K562 (cell line): ENCODE results near the gene FGF5. TPM values are rescaled to one million over a fixed set of nuclear protein-coding genes. Genes with fewer than 3 reads are reported as not detected.

Experiments
- ARHGAP35 ChIP-seq: fragments of 450-650 bp; IDR thresholded peaks from 2 replicates; pipeline ENCODE4 v1.6.1; 2018; ENCODE audit not compliant: partially characterized antibody
- BACH1 ChIP-seq: fragments of 200-800 bp; sonication (Bioruptor generic); IDR thresholded peaks from 2 replicates; pipeline ENCODE4 v1.6.1; 2016; ENCODE audit warnings: missing genetic modification characterization, missing compliant biosample characterization
- CEBPG ChIP-seq, 3 experiments: fragments of 200-800 bp in 1 of 3; sonication (Bioruptor generic) in 1 of 3; sonication (generic) in 1 of 3; formaldehyde crosslinking in 1 of 3; IDR thresholded peaks in 2 of 3; conservative IDR thresholded peaks in 1 of 3; 2 replicates each; pipeline versions ENCODE4 v1.6.1 to v1.8.0; 2016 to 2022; ENCODE audit warnings: missing compliant biosample characterization in 2 of 3, missing genetic modification characterization in 2 of 3, mild to moderate bottlenecking in 1 of 3, missing genetic modification reagents in 1 of 3
- ELF4 ChIP-seq: fragments of 450-650 bp; formaldehyde crosslinking; IDR thresholded peaks from 2 replicates; pipeline ENCODE4 v1.4.0; 2022; ENCODE audit warnings: missing genetic modification characterization
- MBD2 ChIP-seq: sonication (generic); IDR thresholded peaks from 2 replicates; pipeline ENCODE4 v1.6.1; 2016; ENCODE audit warnings: low read depth, borderline replicate concordance
- MEIS2 ChIP-seq: fragments of 450-650 bp; IDR thresholded peaks from 2 replicates; pipeline ENCODE4 v1.6.1; 2014; ENCODE audit warnings: mild to moderate bottlenecking; ENCODE audit not compliant: partially characterized antibody
- PATZ1 ChIP-seq: fragments of 250-450 bp; sonication (Bioruptor Pico); IDR thresholded peaks from 2 replicates; pipeline ENCODE4 v1.5.0; 2020; ENCODE audit warnings: mild to moderate bottlenecking, borderline replicate concordance
- POLR2H ChIP-seq: IDR thresholded peaks from 2 replicates; pipeline ENCODE4 v1.6.1; 2016; ENCODE audit warnings: missing genetic modification characterization, low read depth, mild to moderate bottlenecking, control low read depth, missing compliant biosample characterization, moderate library complexity
- RAD21 ChIP-seq, 2 experiments: fragments of 250-450 bp in 1 of 2; fragments of 450-650 bp in 1 of 2; sonication (Bioruptor Pico) in 1 of 2; formaldehyde crosslinking in 1 of 2; IDR thresholded peaks in 1 of 2; conservative IDR thresholded peaks in 1 of 2; 2 replicates each; pipeline versions ENCODE4 v1.4.0 to v1.8.0; 2020 to 2022; ENCODE audit warnings: mild to moderate bottlenecking in 2 of 2, moderate library complexity in 1 of 2
- SRSF3 ChIP-seq: fragments of 200-400 bp; formaldehyde crosslinking; IDR thresholded peaks from 2 replicates; pipeline ENCODE4 v1.6.1; 2016; ENCODE audit warnings: mild to moderate bottlenecking, low read length, moderate library complexity; ENCODE audit not compliant: insufficient read depth
- TBL1XR1 ChIP-seq, 2 experiments: IDR thresholded peaks; 2 replicates each; pipeline ENCODE4 v1.6.1; 2012; ENCODE audit warnings: improper control_type of control experiment in 2 of 2, low read length in 2 of 2, mild to moderate bottlenecking in 1 of 2
- TEAD1 ChIP-seq, 2 experiments: fragments of 450-650 bp in 1 of 2; sonication (generic) in 1 of 2; formaldehyde crosslinking; IDR thresholded peaks; 2 replicates each; pipeline versions ENCODE4 v1.4.0 to v1.8.0; 2020 to 2022; ENCODE audit warnings: mild to moderate bottlenecking in 2 of 2, missing genetic modification reagents in 1 of 2
- ZBTB7A ChIP-seq: IDR thresholded peaks from 2 replicates; pipeline ENCODE4 v1.6.1; 2011; ENCODE audit warnings: low read depth, mild to moderate bottlenecking, low read length, moderate library complexity, borderline replicate concordance; ENCODE audit not compliant: control insufficient read depth
- ZNF707 ChIP-seq: fragments of 250-450 bp; sonication (Bioruptor Pico); conservative IDR thresholded peaks from 2 replicates; pipeline ENCODE4 v1.8.0; 2022; ENCODE audit warnings: inconsistent platforms, mild to moderate bottlenecking, moderate library complexity
- polyA plus RNA-seq, 8 experiments: library from polyadenylated mRNA; depleted of rRNA in 4 of 8; stranded (reverse) in 5 of 8; unstranded in 3 of 8; fragments of >200 nt; fragmentation: Nextera tagmentation in 2 of 8; fragmentation: Illumina TruSeq in 1 of 8; extraction: Ambion mirVana in 2 of 8; extraction: Trizol in 1 of 8; gene quantifications; 2 replicates each; pipeline versions ENCODE4 v1.2.1 to v1.2.3, GENCODE V29; 2011 to 2014; ENCODE audit warnings: inconsistent platforms in 1 of 8, missing spikeins in 1 of 8
- total RNA-seq, 7 experiments: library from RNA; depleted of rRNA in 6 of 7; stranded (reverse); fragments of >200 nt in 6 of 7; fragmentation: Illumina TruSeq in 2 of 7; extraction: Trizol in 2 of 7; gene quantifications; 2 replicates each; pipeline versions ENCODE4 v1.2.1 to v1.2.3, GENCODE V29; 2011 to 2021; ENCODE audit warnings: low replicate concordance in 1 of 7
- TF ChIP-seq, protein P1 (sequence below): sonication (generic); formaldehyde crosslinking; IDR thresholded peaks from 2 replicates; pipeline ENCODE4 v1.8.0; 2023; ENCODE audit warnings: mild to moderate bottlenecking, missing genetic modification reagents
- TF ChIP-seq, protein P2 (sequence below): fragments of 250-450 bp; sonication (Bioruptor Pico); IDR thresholded peaks from 2 replicates; pipeline ENCODE4 v1.8.0; 2022; ENCODE audit warnings: inconsistent platforms
- TF ChIP-seq, protein P3 (sequence below): sonication (generic); formaldehyde crosslinking; IDR thresholded peaks from 2 replicates; pipeline ENCODE4 v1.8.0; 2022; ENCODE audit warnings: mild to moderate bottlenecking, missing genetic modification reagents, borderline replicate concordance

The FGF5 gene
- total and polyA plus RNA-seq, 9 of the 15 experiments (the other 6 are each of a cell fraction or from before 2014, with no cell fraction given), result 0.38 to 2.7 (median 1.1) TPM

DNA sequence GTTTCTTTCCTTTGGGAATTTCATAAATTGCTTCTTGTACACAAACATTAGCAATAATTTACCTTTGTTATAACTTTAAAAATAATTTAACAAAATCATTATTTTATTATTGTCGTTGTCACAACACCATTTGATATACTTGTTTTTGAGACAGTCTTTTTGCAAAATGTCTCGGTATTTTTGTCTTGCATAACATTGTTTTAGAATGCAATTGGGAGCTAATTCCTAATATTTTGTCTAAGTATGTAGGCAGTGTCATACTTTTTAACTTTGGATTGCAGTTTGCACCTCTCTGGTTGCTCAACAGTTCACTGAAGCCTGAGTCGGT, 68.7 kb downstream of the FGF5 start (continued):
- TF ChIP-seq BACH1 (no peak), SRSF3 (no peak), ARHGAP35 (no peak), MEIS2 (no peak), TEAD1 (CRISPR knock-in tag; IDR thresholded peaks at IDR 0.05) (no peak), ELF4 (CRISPR knock-in tag) (no peak), PATZ1 (CRISPR knock-in tag) (no peak), RAD21 (CRISPR knock-in tag; conservative IDR thresholded peaks at IDR 0.05 in 1 of 2, IDR thresholded peaks at IDR 0.05 in 1 of 2) (no peak), MBD2 (no peak), ZNF707 (CRISPR knock-in tag) (no peak), TBL1XR1 (IDR thresholded peaks at IDR 0.05; ENCODE audit: low read length in 2 of 2) (peak in 1 of 2 experiments; percentile 13; a peak in 1 of 4 replicates), CEBPG (CRISPR knock-in tag; IDR thresholded peaks at IDR 0.05) (no peak), CEBPG (tag; conservative IDR thresholded peaks at IDR 0.05 in 1 of 2, IDR thresholded peaks at IDR 0.05 in 1 of 2) (peak; percentile 57 to 59), ZBTB7A (no peak), POLR2H (tag) (0 out of 2 replicates have a peak, but pooled peaks have one; percentile 40)
- TF ChIP-seq, protein P1, sequence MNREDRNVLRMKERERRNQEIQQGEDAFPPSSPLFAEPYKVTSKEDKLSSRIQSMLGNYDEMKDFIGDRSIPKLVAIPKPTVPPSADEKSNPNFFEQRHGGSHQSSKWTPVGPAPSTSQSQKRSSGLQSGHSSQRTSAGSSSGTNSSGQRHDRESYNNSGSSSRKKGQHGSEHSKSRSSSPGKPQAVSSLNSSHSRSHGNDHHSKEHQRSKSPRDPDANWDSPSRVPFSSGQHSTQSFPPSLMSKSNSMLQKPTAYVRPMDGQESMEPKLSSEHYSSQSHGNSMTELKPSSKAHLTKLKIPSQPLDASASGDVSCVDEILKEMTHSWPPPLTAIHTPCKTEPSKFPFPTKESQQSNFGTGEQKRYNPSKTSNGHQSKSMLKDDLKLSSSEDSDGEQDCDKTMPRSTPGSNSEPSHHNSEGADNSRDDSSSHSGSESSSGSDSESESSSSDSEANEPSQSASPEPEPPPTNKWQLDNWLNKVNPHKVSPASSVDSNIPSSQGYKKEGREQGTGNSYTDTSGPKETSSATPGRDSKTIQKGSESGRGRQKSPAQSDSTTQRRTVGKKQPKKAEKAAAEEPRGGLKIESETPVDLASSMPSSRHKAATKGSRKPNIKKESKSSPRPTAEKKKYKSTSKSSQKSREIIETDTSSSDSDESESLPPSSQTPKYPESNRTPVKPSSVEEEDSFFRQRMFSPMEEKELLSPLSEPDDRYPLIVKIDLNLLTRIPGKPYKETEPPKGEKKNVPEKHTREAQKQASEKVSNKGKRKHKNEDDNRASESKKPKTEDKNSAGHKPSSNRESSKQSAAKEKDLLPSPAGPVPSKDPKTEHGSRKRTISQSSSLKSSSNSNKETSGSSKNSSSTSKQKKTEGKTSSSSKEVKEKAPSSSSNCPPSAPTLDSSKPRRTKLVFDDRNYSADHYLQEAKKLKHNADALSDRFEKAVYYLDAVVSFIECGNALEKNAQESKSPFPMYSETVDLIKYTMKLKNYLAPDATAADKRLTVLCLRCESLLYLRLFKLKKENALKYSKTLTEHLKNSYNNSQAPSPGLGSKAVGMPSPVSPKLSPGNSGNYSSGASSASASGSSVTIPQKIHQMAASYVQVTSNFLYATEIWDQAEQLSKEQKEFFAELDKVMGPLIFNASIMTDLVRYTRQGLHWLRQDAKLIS (CRISPR knock-in tag), result no peak
- TF ChIP-seq, protein P2, sequence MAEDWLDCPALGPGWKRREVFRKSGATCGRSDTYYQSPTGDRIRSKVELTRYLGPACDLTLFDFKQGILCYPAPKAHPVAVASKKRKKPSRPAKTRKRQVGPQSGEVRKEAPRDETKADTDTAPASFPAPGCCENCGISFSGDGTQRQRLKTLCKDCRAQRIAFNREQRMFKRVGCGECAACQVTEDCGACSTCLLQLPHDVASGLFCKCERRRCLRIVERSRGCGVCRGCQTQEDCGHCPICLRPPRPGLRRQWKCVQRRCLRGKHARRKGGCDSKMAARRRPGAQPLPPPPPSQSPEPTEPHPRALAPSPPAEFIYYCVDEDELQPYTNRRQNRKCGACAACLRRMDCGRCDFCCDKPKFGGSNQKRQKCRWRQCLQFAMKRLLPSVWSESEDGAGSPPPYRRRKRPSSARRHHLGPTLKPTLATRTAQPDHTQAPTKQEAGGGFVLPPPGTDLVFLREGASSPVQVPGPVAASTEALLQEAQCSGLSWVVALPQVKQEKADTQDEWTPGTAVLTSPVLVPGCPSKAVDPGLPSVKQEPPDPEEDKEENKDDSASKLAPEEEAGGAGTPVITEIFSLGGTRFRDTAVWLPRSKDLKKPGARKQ (CRISPR knock-in tag), result no peak
- TF ChIP-seq, protein P3, sequence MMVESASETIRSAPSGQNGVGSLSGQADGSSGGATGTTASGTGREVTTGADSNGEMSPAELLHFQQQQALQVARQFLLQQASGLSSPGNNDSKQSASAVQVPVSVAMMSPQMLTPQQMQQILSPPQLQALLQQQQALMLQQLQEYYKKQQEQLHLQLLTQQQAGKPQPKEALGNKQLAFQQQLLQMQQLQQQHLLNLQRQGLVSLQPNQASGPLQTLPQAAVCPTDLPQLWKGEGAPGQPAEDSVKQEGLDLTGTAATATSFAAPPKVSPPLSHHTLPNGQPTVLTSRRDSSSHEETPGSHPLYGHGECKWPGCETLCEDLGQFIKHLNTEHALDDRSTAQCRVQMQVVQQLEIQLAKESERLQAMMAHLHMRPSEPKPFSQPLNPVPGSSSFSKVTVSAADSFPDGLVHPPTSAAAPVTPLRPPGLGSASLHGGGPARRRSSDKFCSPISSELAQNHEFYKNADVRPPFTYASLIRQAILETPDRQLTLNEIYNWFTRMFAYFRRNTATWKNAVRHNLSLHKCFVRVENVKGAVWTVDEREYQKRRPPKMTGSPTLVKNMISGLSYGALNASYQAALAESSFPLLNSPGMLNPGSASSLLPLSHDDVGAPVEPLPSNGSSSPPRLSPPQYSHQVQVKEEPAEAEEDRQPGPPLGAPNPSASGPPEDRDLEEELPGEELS (CRISPR knock-in tag), result no peak
